ENCODE results near the gene CBFA2T2. TPM values are rescaled to one million over a fixed set of nuclear protein-coding genes. Genes with fewer than 3 reads are reported as not detected.

CBFA2T2 gene
- total RNA-seq, 2 experiments from 2014 or later = 10.2 to 10.9 TPM

GRCh38 chr20:33686984-33687366, 197.1 kb downstream of the CBFA2T2 start:
- ATAC-seq (no peak), DNase-seq (no peak)
- peaks cover 22% of the 10 kb centered on the region for H3K36me3 Mint-ChIP-seq (ENCODE audit: low read depth)
- intact Hi-C loops (cut with micrococcal nuclease) = loop anchor here (5.0 kb wide), 1 partner anchor 45 kb away; the partner anchor contains the start of gene ZNF341
- no peaks in the 10 kb centered on the region for H3K9me3 Mint-ChIP-seq
- no peak for TF ChIP-seq CTCF (IDR thresholded peaks at IDR 0.05)
- H3K27ac Mint-ChIP-seq = peak overlapping the region; percentile 82
- H3K4me3 Mint-ChIP-seq = peak overlapping the region; percentile 49
- no peaks in the 10 kb centered on the region for H3K27me3 Mint-ChIP-seq
- POLR2A ChIA-PET = interaction anchor here (0.9 to 5.1 kb wide), 6 partner anchors 10 to 104 kb away, joined by 3 to 27 read pairs (median 3); partner anchors contain the start of gene PXMP4
- CTCF ChIA-PET = interaction anchor here (1.0 to 2.0 kb wide), 6 partner anchors 9 to 45 kb away, joined by 3 to 8 read pairs (median 6); partner anchors contain the start of genes ACTL10, PXMP4 and ZNF341
- peaks cover 66% of the 10 kb centered on the region for H3K4me1 Mint-ChIP-seq (ENCODE audit: low read depth)

GRCh38 chr20:33687370-33687915, 197.5 kb downstream of the CBFA2T2 start:
- DNase-seq (no peak), ATAC-seq (no peak)
- Mint-ChIP-seq H3K27ac (peak overlapping the region; percentile 82), H3K27me3 (no peaks in the 10 kb centered on the region), H3K36me3 (ENCODE audit: low read depth) (peaks cover 20% of the 10 kb centered on the region), H3K9me3 (no peaks in the 10 kb centered on the region), H3K4me1 (ENCODE audit: low read depth) (peaks cover 64% of the 10 kb centered on the region), H3K4me3 (no peak overlapping the region)
- TF ChIP-seq CTCF (IDR thresholded peaks at IDR 0.05) = no peak
- ChIA-PET CTCF (interaction anchor here (1.0 to 2.0 kb wide), 6 partner anchors 19 to 153 kb away, joined by 3 to 8 read pairs (median 6); partner anchors contain the start of genes ACTL10, PXMP4 and ZNF341), POLR2A (interaction anchor here (0.9 to 5.1 kb wide), 5 partner anchors 8 to 49 kb away, joined by 3 to 27 read pairs (median 6); partner anchors contain the start of gene PXMP4)
- intact Hi-C loops (cut with micrococcal nuclease) = loop anchor here (5.0 kb wide), 1 partner anchor 45 kb away; the partner anchor contains the start of gene ZNF341

- no peak for ATAC-seq
- POLR2A ChIA-PET = interaction anchor here (1.1 to 5.1 kb wide), 4 partner anchors 9 to 32 kb away, joined by 3 to 27 read pairs (median 7); partner anchors contain the start of genes C20orf144 and PXMP4
- Mint-ChIP-seq H3K27me3 (no peaks in the 10 kb centered on the region), H3K4me3 (no peak overlapping the region), H3K36me3 (ENCODE audit: low read depth) (peaks cover 15% of the 10 kb centered on the region), H3K9me3 (no peaks in the 10 kb centered on the region), H3K4me1 (ENCODE audit: low read depth) (peaks cover 57% of the 10 kb centered on the region), H3K27ac (peak overlapping the region; percentile 17)
- CTCF ChIA-PET = interaction anchor here (1.1 to 2.0 kb wide), 5 partner anchors 20 to 152 kb away, joined by 3 to 8 read pairs (median 7); partner anchors contain the start of genes PXMP4 and ZNF341
- TF ChIP-seq CTCF (IDR thresholded peaks at IDR 0.05) = no peak
- peak; percentile 31 for DNase-seq
- intact Hi-C loops (cut with micrococcal nuclease) = loop anchor here (5.0 kb wide), 1 partner anchor 44 kb away; the partner anchor contains the start of gene ZNF341
Measured at GRCh38 chr20:33687993-33688937, 198.4 kb downstream of the CBFA2T2 start.

GRCh38 chr20:33688938-33689424, 199.1 kb downstream of the CBFA2T2 start:
- no peak for TF ChIP-seq CTCF (IDR thresholded peaks at IDR 0.05)
- CTCF ChIA-PET = interaction anchor here (1.1 to 1.8 kb wide), 4 partner anchors 10 to 151 kb away, joined by 3 to 4 read pairs (median 4); no protein-coding TSS in a partner anchor
- Mint-ChIP-seq H3K4me1 (ENCODE audit: low read depth) (peaks cover 55% of the 10 kb centered on the region), H3K9me3 (no peaks in the 10 kb centered on the region), H3K36me3 (ENCODE audit: low read depth) (peaks cover 15% of the 10 kb centered on the region), H3K4me3 (no peak overlapping the region), H3K27ac (peak overlapping the region; percentile 18), H3K27me3 (no peaks in the 10 kb centered on the region)
- intact Hi-C loops (cut with micrococcal nuclease) = loop anchor here (5.0 kb wide), 1 partner anchor 43 kb away; the partner anchor contains the start of gene ZNF341
- DNase-seq = no peak
- POLR2A ChIA-PET = interaction anchor here (1.0 to 1.9 kb wide), 4 partner anchors 10 to 27 kb away, joined by 3 to 11 read pairs (median 3); partner anchors contain the start of genes C20orf144 and NECAB3
- no peak for ATAC-seq
